GM12874 (cell line): ENCODE measurements around the gene MRI1.

ENCODE experiments used
- TF ChIP-seq, protein P1 (sequence below): IDR thresholded peaks from 2 replicates; pipeline ENCODE4 v1.5.1; 2011; ENCODE audit warnings: low read depth, mild to moderate bottlenecking, control low read depth, low read length, moderate library complexity; ENCODE audit not compliant: insufficient read depth

MRI1 gene

DNA sequence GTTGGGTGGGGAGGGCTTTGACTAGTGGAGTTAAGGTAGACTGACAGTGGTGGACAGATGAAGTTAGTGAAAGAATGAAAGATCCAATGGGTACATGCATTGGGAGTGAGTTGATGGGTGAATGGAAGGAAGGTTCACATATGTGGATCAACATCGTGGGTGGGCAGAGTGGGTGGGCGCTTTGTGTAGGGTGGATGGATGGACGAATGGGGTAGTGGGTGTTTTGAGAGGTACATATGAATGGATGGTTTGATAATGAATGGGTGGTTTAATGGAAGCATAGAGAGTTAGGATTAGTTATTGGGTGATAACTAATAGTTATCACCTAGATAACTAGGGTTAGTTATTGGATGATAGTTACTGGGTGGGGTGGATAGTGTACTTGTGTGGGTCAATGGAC lies 42.4 kb downstream of the MRI1 start:
- TF ChIP-seq, protein P1, sequence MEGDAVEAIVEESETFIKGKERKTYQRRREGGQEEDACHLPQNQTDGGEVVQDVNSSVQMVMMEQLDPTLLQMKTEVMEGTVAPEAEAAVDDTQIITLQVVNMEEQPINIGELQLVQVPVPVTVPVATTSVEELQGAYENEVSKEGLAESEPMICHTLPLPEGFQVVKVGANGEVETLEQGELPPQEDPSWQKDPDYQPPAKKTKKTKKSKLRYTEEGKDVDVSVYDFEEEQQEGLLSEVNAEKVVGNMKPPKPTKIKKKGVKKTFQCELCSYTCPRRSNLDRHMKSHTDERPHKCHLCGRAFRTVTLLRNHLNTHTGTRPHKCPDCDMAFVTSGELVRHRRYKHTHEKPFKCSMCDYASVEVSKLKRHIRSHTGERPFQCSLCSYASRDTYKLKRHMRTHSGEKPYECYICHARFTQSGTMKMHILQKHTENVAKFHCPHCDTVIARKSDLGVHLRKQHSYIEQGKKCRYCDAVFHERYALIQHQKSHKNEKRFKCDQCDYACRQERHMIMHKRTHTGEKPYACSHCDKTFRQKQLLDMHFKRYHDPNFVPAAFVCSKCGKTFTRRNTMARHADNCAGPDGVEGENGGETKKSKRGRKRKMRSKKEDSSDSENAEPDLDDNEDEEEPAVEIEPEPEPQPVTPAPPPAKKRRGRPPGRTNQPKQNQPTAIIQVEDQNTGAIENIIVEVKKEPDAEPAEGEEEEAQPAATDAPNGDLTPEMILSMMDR: no peak

DNA sequence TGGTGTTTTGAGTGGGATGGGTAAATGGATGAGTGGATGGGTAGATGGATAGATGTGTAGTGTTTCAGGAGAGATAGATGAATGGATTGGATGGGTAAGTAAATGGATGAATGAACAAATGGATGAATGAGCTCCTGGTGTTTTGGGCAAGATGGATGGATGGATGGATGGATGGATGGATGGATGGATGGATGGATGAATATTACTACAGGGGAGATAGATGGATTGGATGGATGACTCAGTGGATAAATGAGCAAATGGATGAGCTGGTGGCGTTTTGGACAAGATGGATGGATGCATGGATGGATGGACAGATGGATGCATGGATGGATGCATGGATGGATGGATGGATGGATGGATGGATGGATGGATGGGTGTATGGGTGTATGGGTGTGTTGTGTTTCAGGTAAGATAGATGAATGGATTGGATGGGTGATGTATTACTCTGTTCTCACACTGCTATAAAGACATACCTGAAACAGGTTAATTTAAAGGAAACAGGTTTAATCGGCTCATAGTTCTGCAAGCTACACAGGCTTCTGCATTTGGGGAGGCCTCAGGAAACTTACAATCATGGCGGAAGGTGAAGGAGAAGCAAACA lies 43.2 kb downstream of the MRI1 start:
- TF ChIP-seq, protein P1: no peak

DNA sequence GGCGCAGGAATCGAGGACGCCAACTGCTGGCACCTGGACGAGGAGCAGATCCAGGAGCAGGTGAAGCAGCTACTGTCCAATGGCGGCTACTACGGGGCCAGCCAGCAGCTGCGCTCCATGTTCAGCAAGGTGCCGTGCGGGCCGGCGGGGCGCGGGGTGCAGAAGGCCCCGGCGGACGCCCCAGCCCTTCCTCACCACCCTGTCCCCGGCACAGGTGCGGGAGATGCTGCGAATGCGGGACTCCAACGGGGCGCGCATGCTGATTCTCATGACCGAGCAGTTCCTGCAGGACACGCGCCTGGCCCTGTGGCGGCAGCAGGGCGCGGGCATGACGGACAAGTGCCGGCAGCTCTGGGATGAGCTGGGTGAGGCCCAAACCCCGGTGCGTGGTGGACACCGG lies 44.5 kb downstream of the MRI1 start:
- TF ChIP-seq, protein P1: no peak

DNA sequence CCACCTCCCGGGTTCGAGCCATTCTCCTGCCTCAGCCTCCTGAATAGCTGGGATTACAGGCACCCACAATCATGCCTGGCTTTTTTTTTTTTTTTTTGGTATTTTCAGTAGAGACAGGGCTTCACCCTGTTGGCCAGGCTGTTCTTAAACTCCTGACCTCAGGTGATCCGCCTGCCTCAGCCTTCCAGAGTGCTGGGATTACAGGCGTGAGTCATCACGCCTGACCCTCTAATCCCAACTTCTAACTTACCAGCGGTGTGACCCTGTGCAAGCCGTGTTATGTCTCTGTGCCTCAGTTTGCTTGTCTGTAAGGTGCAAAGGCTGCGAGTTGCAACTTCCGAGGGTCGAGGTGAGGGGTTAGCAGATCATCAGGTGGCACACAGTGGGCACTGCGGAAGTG lies 48.2 kb downstream of the MRI1 start:
- TF ChIP-seq, protein P1: no peak

DNA sequence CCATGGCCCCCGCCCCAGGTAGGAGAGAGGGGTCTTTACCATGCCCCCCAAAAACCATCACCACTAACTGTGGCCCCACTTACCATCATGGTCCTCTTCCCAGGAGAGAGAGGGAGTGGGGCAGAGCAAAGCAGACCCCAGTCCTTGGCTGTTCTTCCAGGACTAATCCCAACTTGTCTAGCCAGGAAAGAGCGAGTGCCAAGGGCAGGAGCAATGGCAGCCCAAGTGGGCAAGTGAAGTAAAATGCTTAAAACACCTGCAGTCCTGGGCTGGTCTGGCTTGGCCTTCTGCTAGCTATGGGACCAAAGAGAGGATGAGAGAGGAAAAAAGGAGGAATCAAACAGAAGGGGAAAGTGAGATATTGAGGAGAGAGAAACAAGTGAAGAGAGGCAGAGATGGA lies 48.8 kb downstream of the MRI1 start:
- TF ChIP-seq, protein P1: no peak

DNA sequence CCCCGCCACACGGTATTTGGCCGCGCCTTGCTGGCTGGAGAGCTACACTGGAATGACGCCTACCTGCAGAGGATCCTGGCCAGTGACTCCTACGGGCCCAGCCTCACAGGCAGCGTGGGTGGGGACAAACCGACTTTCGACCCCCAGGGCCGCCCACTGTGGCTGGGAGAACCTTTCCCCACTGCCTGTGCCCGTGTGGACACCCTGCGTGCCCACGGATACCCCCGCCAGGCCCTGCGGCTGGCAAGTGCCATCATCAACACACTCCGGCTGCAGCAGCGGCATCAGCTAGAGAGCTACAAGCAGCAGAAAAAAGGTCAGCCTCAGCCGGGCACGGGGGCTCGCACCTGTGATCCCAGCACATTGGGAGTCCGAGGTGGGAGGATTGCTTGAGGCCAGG lies 50.2 kb downstream of the MRI1 start:
- TF ChIP-seq, protein P1: no peak

DNA sequence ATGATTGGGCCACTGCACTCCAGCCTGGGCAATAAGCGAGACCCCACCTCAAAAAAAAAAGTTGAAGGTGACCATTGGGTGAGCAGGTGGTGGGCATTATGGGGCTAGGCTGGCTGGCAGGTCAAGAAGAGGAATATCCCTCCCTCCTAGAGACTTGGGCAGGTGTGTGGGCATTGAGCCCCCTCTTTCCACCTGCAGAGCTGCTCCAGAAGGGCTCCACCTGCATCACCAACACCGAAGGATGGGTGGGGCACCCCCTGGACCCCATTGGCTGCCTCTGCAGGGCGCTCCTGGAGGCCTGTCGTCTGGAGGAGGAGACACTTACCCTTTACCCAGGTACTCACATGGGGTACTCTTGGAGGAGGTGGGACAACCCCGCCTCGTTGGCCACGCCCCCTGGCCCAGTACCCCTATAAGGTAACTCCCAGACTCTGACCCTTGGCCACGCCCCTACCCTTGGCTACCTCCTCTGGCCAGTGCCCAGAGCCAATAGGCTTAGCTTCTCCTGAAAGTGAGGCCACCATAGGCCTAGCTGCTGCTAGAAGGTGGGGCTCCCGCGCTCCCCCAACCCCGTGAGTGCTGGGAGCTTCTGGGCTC lies 52.8 kb downstream of the MRI1 start:
- TF ChIP-seq, protein P1: no peak
